HEK293T (cell line): ENCODE measurements around the gene ECE2.
A peak's percentile ranks its signal among the peaks of the same experiment; 100 is the strongest.

Source experiments
- CTCF ChIA-PET: fragments of 350-600 bp; formaldehyde crosslinking; extraction: SDS; loops from one replicate; lab custom pipeline; 2021; ENCODE audit warnings: antibody characterized with exemption, inconsistent platforms; lab: Yijun Ruan, JAX
- POLR2A ChIA-PET: fragments of 350-600 bp; formaldehyde crosslinking; extraction: SDS; loops from one replicate; lab custom pipeline; 2020; ENCODE audit warnings: antibody characterized with exemption, inconsistent platforms; lab: Yijun Ruan, JAX
- DNase-seq: peaks from one replicate; pipeline ENCODE4 v3.0.0; 2012; ENCODE audit warnings: mixed read lengths; ENCODE audit errors: extremely low spot score
- ARNT ChIP-seq: fragments of 450-650 bp; IDR thresholded peaks from 2 replicates; pipeline ENCODE4 v1.6.1; 2017; ENCODE audit warnings: mild to moderate bottlenecking
- BHLHE40 ChIP-seq: fragments of 450-650 bp; IDR thresholded peaks from 2 replicates; pipeline ENCODE4 v1.6.1; 2016; ENCODE audit warnings: mild to moderate bottlenecking, moderate library complexity, borderline replicate concordance
- CTBP1 ChIP-seq: fragments of 450-650 bp; IDR thresholded peaks from 2 replicates; pipeline ENCODE4 v1.6.1; 2016; ENCODE audit warnings: borderline replicate concordance
- ELF4 ChIP-seq: fragments of 450-650 bp; IDR thresholded peaks from 2 replicates; pipeline ENCODE4 v1.6.1; 2017; ENCODE audit warnings: antibody characterized with exemption
- FOXA1 ChIP-seq: fragments of 450-650 bp; IDR thresholded peaks from 2 replicates; pipeline ENCODE4 v1.6.1; 2016; ENCODE audit warnings: mild to moderate bottlenecking
- FOXK2 ChIP-seq: fragments of 450-650 bp; IDR thresholded peaks from 2 replicates; pipeline ENCODE4 v1.6.1; 2016; ENCODE audit warnings: mild to moderate bottlenecking
- FOXM1 ChIP-seq: fragments of 450-650 bp; IDR thresholded peaks from 2 replicates; pipeline ENCODE4 v1.6.1; 2017; ENCODE audit warnings: mild to moderate bottlenecking, borderline replicate concordance
- HDGF ChIP-seq: fragments of 450-650 bp; IDR thresholded peaks from 2 replicates; pipeline ENCODE4 v1.6.1; 2017; ENCODE audit warnings: antibody characterized with exemption, borderline replicate concordance
- L3MBTL2 ChIP-seq: fragments of 450-650 bp; conservative IDR thresholded peaks from 2 replicates; pipeline ENCODE4 v1.6.1; 2016; ENCODE audit warnings: mild to moderate bottlenecking
- LEF1 ChIP-seq: fragments of 450-650 bp; IDR thresholded peaks from 2 replicates; pipeline ENCODE4 v1.6.1; 2017; ENCODE audit warnings: mild to moderate bottlenecking, borderline replicate concordance
- NFRKB ChIP-seq: fragments of 450-650 bp; IDR thresholded peaks from 2 replicates; pipeline ENCODE4 v1.6.1; 2016; ENCODE audit warnings: mild to moderate bottlenecking, moderate library complexity
- SP1 ChIP-seq: fragments of 450-650 bp; IDR thresholded peaks from 2 replicates; pipeline ENCODE4 v1.6.1; 2017
- SUZ12 ChIP-seq: fragments of 450-650 bp; IDR thresholded peaks from 2 replicates; pipeline ENCODE4 v1.6.1; 2016; ENCODE audit warnings: mild to moderate bottlenecking
- TARDBP ChIP-seq: fragments of 450-650 bp; IDR thresholded peaks from 2 replicates; pipeline ENCODE4 v1.6.1; 2016
- ZNF384 ChIP-seq: fragments of 450-650 bp; IDR thresholded peaks from 2 replicates; pipeline ENCODE4 v1.6.1; 2016
- TF ChIP-seq, protein P1 (sequence below): fragments of 450-650 bp; IDR thresholded peaks from 2 replicates; pipeline ENCODE4 v1.6.1; 2016

The ECE2 gene

GRCh38 chr3:184311633-184312032 lies 35.8 kb downstream of the ECE2 start:
- TF ChIP-seq ZNF384 (no peak), CTBP1 (no peak), LEF1 (no peak), HDGF (no peak), FOXM1 (no peak), BHLHE40 (no peak), NFRKB (no peak), FOXK2 (no peak)
- TF ChIP-seq, protein P1, sequence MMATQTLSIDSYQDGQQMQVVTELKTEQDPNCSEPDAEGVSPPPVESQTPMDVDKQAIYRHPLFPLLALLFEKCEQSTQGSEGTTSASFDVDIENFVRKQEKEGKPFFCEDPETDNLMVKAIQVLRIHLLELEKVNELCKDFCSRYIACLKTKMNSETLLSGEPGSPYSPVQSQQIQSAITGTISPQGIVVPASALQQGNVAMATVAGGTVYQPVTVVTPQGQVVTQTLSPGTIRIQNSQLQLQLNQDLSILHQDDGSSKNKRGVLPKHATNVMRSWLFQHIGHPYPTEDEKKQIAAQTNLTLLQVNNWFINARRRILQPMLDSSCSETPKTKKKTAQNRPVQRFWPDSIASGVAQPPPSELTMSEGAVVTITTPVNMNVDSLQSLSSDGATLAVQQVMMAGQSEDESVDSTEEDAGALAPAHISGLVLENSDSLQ: no peak
- CTCF ChIA-PET: no interaction called here
- POLR2A ChIA-PET: interaction anchor here (0.6 kb wide), 2 partner anchors 12 to 65 kb away, joined by 3 read pairs; no protein-coding TSS in a partner anchor
- DNase-seq: no peak

DNA sequence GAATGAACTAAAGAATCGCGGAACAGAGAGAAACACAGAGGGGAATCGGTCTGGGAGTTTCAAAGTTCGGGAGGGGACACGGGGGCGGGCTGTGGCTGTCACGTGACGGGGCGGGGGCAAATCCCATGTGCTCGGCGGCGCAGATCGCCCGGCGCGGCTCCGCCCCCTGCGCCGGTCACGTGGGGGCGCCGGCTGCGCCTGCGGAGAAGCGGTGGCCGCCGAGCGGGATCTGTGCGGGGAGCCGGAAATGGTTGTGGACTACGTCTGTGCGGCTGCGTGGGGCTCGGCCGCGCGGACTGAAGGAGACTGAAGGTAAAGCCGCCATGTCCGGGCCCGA lies 38.5 kb downstream of the ECE2 start, which contains the start of gene EIF4G1:
EIF4G1 (plus strand) TSS at position 244 of the 337 bp plus-strand sequence. CDS start 1,191 bp downstream, outside the sequence.
- POLR2A ChIA-PET: no interaction called here
- TF ChIP-seq LEF1: no peak
- TF ChIP-seq SP1: no peak
- TF ChIP-seq SUZ12: no peak
- no peak for TF ChIP-seq TARDBP
- no peak for TF ChIP-seq ARNT
- TF ChIP-seq BHLHE40: no peak
- TF ChIP-seq FOXA1: no peak
- TF ChIP-seq FOXM1: no peak
- TF ChIP-seq, protein P1: no peak
- TF ChIP-seq L3MBTL2: no peak
- no peak for TF ChIP-seq CTBP1
- no peak for TF ChIP-seq ZNF384
- TF ChIP-seq FOXK2: no peak
- no peak for TF ChIP-seq NFRKB
- TF ChIP-seq ELF4: no peak
- TF ChIP-seq HDGF: no peak

DNA sequence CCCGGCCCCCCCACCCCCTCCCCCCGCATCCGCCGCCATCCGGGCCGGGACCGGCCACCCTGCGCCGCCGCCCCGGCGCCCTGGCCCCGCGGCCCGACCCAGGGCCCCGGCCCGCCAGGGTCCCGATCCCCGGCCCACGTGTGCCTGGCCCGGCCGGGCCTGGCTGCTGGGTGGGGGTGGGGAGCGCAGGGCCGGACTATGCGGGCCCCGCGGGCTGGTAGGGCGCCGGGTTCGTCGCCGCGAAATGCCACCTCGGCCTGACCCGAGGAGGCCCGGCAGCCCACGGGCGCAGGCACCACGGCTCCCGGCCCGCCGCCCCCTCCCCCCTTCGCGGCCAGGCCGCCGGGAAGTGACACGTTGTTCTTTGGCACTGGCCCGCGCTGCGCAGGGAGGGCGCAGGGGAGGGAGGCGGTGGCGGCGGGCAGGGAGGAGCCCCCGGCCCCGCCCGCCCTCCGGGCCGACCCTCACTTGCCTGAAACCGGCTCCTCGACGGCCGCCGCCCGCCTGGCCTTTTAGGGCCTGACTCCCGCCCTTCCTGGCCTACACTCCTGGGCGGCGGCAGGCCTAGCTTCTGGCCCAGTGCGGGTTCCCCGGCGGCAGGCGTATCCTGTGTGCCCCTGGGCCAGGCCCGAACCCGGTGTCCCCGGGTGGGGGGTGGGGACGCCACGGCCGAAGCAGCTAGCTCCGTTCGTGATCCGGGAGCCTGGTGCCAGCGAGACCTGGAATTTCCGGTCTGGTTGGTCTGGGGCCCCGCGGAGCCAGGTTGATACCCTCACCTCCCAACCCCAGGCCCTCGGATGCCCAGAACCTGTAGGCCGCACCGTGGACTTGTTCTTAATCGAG lies 39.1 kb downstream of the ECE2 start:
- ChIA-PET POLR2A (no interaction called here), CTCF (no interaction called here)
- TF ChIP-seq LEF1: no peak
- TF ChIP-seq FOXK2: no peak
- no peak for TF ChIP-seq ZNF384
- TF ChIP-seq SUZ12: no peak
- no peak for TF ChIP-seq NFRKB
- TF ChIP-seq SP1: no peak
- TF ChIP-seq ARNT: no peak
- no peak for TF ChIP-seq TARDBP
- no peak for TF ChIP-seq BHLHE40
- no peak for TF ChIP-seq FOXA1
- TF ChIP-seq HDGF: no peak
- no peak for TF ChIP-seq FOXM1
- TF ChIP-seq, protein P1: no peak
- no peak for TF ChIP-seq ELF4
- no peak for TF ChIP-seq L3MBTL2
- TF ChIP-seq CTBP1: no peak
- DNase-seq: peak; percentile 27

More for the DNA sequence above, 38.5 kb downstream of the ECE2 start, which contains the start of gene EIF4G1:
- CTCF ChIA-PET: no interaction called here
- peak; percentile 93 for DNase-seq

DNA sequence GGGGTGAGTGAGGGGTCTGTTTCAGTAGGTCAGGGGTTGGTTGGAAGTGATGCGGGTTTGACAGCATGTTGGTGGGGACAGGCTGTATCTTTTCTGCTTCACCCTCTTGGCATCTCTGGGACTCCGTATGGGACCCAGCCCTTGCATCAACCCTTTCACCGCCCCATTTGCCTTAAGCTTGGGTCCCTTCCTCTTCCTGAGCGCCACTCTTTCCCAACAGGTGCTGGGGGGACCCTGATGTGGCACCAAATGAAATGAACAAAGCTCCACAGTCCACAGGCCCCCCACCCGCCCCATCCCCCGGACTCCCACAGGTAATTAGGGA lies 39.7 kb downstream of the ECE2 start:
- ChIA-PET POLR2A (interaction anchor here (0.8 kb wide), 1 partner anchor 16 kb away, joined by 3 read pairs; no protein-coding TSS in a partner anchor), CTCF (interaction anchor here (0.7 kb wide), 1 partner anchor 480 kb away, joined by 3 read pairs; no protein-coding TSS in a partner anchor)
- TF ChIP-seq FOXK2: no peak
- TF ChIP-seq ELF4: no peak
- TF ChIP-seq TARDBP: no peak
- TF ChIP-seq FOXA1: no peak
- no peak for TF ChIP-seq LEF1
- TF ChIP-seq HDGF: no peak
- TF ChIP-seq ZNF384: no peak
- TF ChIP-seq SUZ12: no peak
- TF ChIP-seq, protein P1: no peak
- no peak for DNase-seq

- POLR2A ChIA-PET: interaction anchor here (0.8 kb wide), 1 partner anchor 16 kb away, joined by 3 read pairs; no protein-coding TSS in a partner anchor
- TF ChIP-seq FOXA1 (no peak), CTBP1 (no peak), ZNF384 (no peak), SUZ12 (no peak), ELF4 (no peak), FOXK2 (no peak), NFRKB (no peak), FOXM1 (no peak), LEF1 (no peak), BHLHE40 (no peak), L3MBTL2 (no peak), ARNT (no peak), TARDBP (no peak), SP1 (no peak), HDGF (no peak)
- TF ChIP-seq, protein P1: no peak
- DNase-seq: no peak
- CTCF ChIA-PET: interaction anchor here (0.7 kb wide), 1 partner anchor 481 kb away, joined by 3 read pairs; no protein-coding TSS in a partner anchor
Observed at GRCh38 chr3:184315871-184316661, 40.2 kb downstream of the ECE2 start.
